Activated T-cell treated with anti-CD3 and anti-CD28 coated beads, Interleukin-2, amount 50 U/mL, for 24 hours (primary cell): Measurements from ENCODE around the gene SMARCB1.

Experiments
- DNase-seq: peaks from one replicate; pipeline ENCODE4 v3.0.0-alpha.2; 2020
- H3K27ac Mint-ChIP-seq: 2 replicates; pipeline ENCODE4 v1.8.0; 2020; ENCODE audit warnings: mild to moderate bottlenecking, mixed read lengths
- H3K27me3 Mint-ChIP-seq: 2 replicates; pipeline ENCODE4 v1.8.0; 2020; ENCODE audit warnings: mixed read lengths
- H3K36me3 Mint-ChIP-seq: 2 replicates; pipeline ENCODE4 v1.8.0; 2020; ENCODE audit warnings: low read depth, mixed read lengths
- H3K4me1 Mint-ChIP-seq: 2 replicates; pipeline ENCODE4 v1.8.0; 2020; ENCODE audit warnings: low read depth, mixed read lengths
- H3K4me3 Mint-ChIP-seq: 2 replicates; pipeline ENCODE4 v1.8.0; 2020; ENCODE audit warnings: mild to moderate bottlenecking, moderate library complexity, mixed read lengths
- H3K9me3 Mint-ChIP-seq: 2 replicates; pipeline ENCODE4 v1.8.0; 2020; ENCODE audit warnings: mixed read lengths

SMARCB1 gene

DNA sequence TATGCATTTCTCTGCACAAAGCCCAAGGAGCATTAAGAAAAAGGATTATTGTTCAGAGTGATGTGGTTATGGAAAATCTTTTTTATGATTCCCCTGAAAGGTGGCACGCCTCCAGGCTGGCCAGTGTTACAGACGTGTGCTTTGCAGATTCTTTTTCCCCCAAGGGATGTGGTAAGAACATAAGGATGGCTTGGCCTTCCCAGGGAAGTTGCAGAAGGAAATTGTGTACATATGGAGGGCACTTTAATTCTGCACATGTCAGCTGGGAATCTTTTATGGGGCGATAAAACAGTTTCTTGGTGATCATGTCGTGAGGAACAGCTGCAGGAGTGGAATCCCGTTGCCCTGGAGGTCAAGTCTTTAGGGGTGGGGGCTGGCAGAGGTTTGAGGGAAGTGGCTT, 9.7 kb downstream of the SMARCB1 start:
- no peak for DNase-seq
- Mint-ChIP-seq H3K4me3 (no peak overlapping the region), H3K4me1 (peaks cover 11% of the 10 kb centered on the region), H3K36me3 (peaks cover 86% of the 10 kb centered on the region), H3K9me3 (no peaks in the 10 kb centered on the region), H3K27me3 (no peaks in the 10 kb centered on the region), H3K27ac (no peak overlapping the region)

DNA sequence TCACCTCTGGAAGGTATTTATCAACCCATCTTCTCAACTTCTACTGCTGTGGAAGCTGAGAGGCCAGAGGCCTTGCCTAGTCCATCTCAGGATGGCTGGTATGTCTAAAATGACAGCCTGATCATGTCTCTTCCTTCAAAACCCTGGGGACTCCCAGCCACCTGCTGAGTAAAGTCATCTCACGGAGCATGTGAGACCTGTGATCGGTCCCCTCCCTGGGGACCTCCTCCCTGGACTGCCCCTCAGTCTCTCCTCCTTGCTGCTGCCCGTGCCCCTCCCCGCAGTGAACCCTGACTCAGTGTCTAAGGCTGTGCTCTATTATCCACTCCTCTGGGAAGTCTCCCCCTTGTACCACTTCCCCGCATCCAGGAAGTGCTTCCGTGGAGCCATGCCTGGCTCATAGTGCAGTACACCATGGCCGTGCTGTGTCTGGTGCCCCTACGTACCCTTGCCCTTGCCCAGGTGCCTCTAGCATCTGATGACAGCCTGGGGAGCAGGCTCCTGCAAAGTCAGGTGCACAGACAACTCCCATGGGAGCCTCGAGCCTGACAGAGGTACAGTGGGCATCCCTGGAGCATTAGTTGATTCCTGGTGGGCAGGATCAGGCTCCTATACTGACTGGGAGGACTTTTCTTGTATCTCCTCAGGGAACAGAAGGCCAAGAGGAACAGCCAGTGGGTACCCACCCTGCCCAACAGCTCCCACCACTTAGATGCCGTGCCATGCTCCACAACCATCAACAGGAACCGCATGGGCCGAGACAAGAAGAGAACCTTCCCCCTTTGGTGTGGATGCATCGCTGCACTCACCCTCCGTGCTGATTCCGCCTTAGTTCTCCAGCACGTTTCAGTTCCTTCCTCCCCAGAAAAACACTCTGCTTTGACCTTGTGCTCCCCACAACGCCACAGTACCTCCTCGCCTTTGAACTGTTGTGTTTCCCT, 13.8 kb downstream of the SMARCB1 start:
- Mint-ChIP-seq H3K4me3 (no peak overlapping the region), H3K36me3 (peaks cover 89% of the 10 kb centered on the region), H3K9me3 (no peaks in the 10 kb centered on the region), H3K27ac (no peak overlapping the region), H3K27me3 (no peaks in the 10 kb centered on the region), H3K4me1 (no peaks in the 10 kb centered on the region)
- no peak for DNase-seq

DNA sequence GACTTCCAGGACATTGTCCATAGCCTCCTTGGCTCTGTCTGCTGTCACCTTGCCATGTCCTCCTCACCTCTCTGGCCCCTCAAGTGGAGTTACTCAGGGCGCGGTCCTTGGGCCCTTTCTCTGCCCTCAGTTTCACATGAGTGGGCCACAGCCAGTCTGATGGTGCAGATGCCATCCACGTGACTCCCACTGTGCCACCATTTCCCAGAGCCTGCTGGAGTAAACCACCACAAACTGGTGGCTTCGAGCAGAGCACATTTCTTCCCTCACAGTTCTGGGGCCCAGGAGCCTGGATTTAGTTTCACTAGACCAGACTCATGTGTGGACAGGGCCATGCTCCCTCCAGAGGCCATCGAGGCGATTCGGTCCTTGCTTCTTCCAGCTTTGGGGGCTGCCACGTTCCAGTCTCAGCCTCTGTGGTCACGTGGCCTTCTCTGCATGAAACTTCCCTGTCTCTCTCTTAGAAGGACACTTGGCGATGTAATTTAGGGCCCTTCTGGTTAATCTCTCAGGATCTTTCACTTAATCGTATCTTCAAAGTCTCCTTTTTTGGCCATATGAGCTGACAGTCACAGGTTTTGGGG, 14.6 kb downstream of the SMARCB1 start:
- Mint-ChIP-seq H3K4me3 (no peak overlapping the region), H3K27me3 (no peaks in the 10 kb centered on the region), H3K4me1 (no peaks in the 10 kb centered on the region), H3K27ac (no peak overlapping the region), H3K9me3 (no peaks in the 10 kb centered on the region), H3K36me3 (peaks cover 89% of the 10 kb centered on the region)
- no peak for DNase-seq

GRCh38 chr22:23801886-23802377, 15.2 kb downstream of the SMARCB1 start:
- Mint-ChIP-seq H3K27ac (no peak overlapping the region), H3K9me3 (no peaks in the 10 kb centered on the region), H3K36me3 (peaks cover 91% of the 10 kb centered on the region), H3K4me3 (no peak overlapping the region), H3K27me3 (no peaks in the 10 kb centered on the region), H3K4me1 (no peaks in the 10 kb centered on the region)
- DNase-seq, result no peak

DNA sequence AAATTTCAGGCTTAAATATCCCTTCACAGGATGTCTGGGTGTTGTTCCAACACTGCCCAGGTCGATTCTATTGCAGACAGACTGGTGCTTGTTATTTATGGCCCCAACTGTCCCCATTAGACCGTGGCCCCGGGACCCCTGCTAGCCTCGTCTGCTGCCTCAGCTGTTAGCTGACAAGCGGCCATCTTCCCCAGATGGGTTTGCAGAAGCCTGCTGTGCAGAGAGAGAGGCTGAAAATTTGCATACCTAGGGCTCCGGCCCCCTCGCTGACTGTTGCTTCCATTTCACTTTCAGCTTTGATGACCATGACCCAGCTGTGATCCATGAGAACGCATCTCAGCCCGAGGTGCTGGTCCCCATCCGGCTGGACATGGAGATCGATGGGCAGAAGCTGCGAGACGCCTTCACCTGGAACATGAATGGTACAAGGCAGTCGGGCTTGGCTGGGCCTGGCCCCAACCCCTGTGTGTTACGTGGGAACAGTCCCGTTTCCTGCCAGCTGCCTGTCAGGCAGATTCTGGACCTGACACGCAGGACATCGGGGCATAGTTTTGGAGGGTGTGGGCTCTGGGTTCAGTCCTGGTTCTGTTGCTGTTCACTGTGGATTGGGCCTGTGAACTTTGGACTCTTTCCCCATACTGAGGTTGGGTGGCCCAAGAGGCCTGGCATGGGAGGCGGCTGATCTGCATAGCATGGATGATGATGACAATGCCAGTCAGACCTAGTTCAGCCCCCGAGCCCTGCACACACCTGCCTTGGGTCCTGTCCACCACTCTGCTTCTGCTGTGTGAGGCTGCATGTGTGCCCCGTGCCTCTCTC, 16.4 kb downstream of the SMARCB1 start:
- Mint-ChIP-seq H3K36me3 (peaks cover 90% of the 10 kb centered on the region), H3K4me3 (no peak overlapping the region), H3K4me1 (no peaks in the 10 kb centered on the region), H3K9me3 (no peaks in the 10 kb centered on the region), H3K27me3 (no peaks in the 10 kb centered on the region), H3K27ac (no peak overlapping the region)
- DNase-seq, result no peak

DNA sequence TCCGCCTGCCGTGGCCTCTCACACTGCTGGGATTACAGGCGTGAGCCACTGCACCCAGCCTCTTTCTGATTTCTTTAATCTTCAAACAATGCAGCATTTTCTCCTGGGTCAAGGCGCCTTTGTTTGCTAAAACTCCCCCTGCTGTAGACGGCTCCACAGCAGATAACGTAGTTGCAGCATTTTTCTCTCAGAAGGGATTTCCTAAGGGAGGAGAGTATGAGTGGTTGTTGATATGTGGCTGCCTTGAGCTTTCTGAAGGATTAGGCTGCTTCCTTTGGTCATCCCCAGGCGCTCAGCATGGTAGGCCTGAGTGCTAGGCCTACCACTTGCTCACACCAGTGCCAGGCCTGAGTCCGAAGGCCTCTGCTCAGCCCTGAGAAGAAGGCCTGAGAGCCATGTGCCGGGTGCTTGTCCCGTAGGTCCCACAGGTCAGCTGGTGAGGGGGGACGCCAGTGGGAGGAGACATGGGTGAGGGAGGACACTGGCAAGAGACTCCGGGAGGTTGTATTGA, 18.1 kb downstream of the SMARCB1 start:
- Mint-ChIP-seq H3K4me1 (no peaks in the 10 kb centered on the region), H3K27ac (no peak overlapping the region), H3K4me3 (no peak overlapping the region), H3K27me3 (no peaks in the 10 kb centered on the region), H3K9me3 (no peaks in the 10 kb centered on the region), H3K36me3 (peaks cover 84% of the 10 kb centered on the region)
- DNase-seq, result no peak

- Mint-ChIP-seq H3K27me3 (no peaks in the 10 kb centered on the region), H3K27ac (peak overlapping the region; percentile 41), H3K4me3 (no peak overlapping the region), H3K36me3 (peaks cover 81% of the 10 kb centered on the region), H3K4me1 (no peaks in the 10 kb centered on the region), H3K9me3 (no peaks in the 10 kb centered on the region)
- DNase-seq, result no peak
Observed at GRCh38 chr22:23806837-23807236, 20.1 kb downstream of the SMARCB1 start.

DNA sequence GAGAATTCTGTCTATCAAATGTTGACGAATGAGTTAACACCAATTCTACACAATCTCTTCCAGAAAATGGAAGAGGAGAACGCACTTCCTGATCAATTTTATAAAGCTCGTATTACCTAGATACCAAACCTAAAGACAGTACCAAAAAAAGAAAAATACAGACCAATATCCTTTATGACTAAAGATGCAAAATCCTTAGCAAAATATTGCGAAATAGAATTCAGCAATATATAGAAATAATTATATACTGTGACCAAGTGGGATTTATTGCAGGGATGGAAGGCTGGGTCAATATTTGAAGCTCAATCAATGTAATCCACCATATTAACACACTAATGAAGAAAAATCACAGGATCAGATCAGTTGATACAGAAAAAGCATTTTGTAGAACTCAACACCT, 25.6 kb downstream of the SMARCB1 start:
- peaks cover 72% of the 10 kb centered on the region for H3K36me3 Mint-ChIP-seq
- no peak for DNase-seq
- no peaks in the 10 kb centered on the region for H3K27me3 Mint-ChIP-seq
- H3K9me3 Mint-ChIP-seq, result no peaks in the 10 kb centered on the region
- H3K4me1 Mint-ChIP-seq, result no peaks in the 10 kb centered on the region
- no peak overlapping the region for H3K4me3 Mint-ChIP-seq
- no peak overlapping the region for H3K27ac Mint-ChIP-seq

DNA sequence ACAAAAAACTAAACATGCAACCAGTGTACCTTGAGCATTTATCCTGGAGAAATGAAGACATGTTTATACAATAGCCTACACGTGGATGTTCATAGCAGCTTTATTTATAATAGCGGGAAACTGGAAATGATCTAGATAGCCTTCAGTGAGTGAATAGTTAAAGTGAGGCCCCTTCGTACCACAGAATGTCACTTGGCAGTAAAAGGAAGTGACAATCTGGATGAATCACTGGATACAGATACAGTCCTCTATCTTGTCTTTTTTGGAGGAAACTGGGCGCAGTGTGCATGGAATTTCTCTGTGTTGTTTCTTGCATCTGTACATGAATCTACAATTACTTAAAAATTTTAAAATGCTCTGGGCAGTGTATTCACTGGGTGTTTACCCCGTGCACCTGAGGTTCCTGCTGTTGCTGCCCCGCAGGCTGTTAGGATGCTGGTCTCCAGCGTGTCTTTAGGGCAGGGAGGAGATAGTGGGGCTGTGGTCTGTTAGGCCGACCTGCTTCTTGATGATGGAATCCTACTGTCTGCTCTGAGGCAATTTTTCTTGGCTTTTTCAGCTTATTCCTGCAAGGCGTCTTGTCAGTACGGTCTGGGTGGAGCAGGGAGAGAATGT, 28.9 kb downstream of the SMARCB1 start:
- H3K36me3 Mint-ChIP-seq, result peaks cover 91% of the 10 kb centered on the region
- DNase-seq, result no peak
- H3K27ac Mint-ChIP-seq, result no peak overlapping the region
- H3K4me1 Mint-ChIP-seq, result peaks cover 3% of the 10 kb centered on the region
- no peaks in the 10 kb centered on the region for H3K27me3 Mint-ChIP-seq
- no peak overlapping the region for H3K4me3 Mint-ChIP-seq
- no peaks in the 10 kb centered on the region for H3K9me3 Mint-ChIP-seq

DNA sequence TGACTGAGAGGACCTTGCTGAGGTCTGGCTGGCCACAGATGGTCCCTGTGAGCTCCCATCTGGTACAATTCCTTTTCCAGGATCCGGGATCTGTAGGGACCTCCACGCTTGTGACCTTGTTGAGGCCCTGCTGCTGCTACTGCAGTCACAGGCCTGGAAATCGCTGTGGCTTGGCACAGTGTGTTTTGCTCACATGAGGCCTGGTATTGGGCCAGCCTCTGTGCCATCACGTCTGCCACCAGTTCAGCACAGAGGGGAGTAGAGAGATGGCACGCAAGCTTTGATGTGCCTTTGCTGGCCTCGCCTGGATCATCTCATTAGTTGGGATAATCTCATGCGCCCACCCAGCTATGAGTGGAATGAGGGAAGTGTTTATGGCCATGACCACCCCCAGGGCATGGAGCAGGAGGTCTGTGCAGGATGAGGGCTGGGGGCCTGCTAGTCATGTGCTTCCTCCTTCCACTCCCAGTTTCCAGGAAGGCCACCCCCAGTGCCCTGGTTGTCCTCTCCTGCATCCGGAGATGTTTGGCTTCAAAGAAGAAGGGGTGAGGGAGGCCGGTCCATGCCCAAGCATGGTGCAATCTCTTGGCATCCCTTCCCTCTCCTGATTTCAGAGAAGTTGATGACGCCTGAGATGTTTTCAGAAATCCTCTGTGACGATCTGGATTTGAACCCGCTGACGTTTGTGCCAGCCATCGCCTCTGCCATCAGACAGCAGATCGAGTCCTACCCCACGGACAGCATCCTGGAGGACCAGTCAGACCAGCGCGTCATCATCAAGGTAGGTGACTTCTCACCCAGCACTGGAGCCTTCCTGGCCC, 29.6 kb downstream of the SMARCB1 start:
- Mint-ChIP-seq H3K27ac (no peak overlapping the region), H3K9me3 (no peaks in the 10 kb centered on the region), H3K27me3 (no peaks in the 10 kb centered on the region), H3K36me3 (peaks cover 91% of the 10 kb centered on the region), H3K4me3 (no peak overlapping the region), H3K4me1 (peaks cover 6% of the 10 kb centered on the region)
- DNase-seq, result no peak

DNA sequence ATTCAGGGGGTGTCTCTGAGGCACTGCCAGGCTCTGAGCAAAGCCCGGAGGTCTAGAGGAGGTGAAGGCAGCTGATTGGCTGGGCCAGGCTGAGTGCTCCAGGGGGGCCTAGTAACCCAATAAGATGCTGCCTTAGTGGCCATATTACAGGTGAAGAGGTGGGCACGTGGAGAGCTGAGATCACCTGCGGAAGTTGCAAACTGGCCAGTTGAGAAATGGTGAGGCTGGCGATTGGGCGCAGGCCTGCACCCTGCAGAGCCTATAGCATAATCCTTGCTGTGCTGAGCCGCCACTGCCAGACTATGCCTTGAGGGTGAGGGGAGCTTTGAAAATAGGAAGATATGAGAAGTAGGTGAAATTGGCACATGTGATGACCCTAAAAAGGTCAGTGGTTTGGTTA, 30.4 kb downstream of the SMARCB1 start:
- Mint-ChIP-seq H3K27ac (no peak overlapping the region), H3K9me3 (no peaks in the 10 kb centered on the region), H3K4me3 (no peak overlapping the region), H3K4me1 (peaks cover 6% of the 10 kb centered on the region), H3K36me3 (peaks cover 92% of the 10 kb centered on the region), H3K27me3 (no peaks in the 10 kb centered on the region)
- no peak for DNase-seq

DNA sequence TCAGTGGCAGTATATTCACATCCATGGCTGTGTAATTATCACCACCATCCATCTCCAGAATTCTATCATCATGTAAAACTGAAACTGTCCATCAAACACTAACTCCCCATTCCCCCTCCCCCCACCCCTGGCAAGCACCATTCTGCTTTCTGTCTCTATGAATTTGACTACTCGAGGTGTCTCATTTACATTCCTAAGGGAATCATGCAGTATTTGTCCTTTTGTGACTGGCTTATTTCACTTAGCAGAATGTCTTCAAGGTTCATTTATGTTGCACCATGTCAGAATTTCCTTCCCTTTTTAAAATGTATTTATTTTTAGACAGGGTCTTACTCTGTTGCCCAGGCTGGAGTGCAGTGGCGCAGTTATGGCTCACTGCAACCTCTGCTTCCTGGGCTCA, 31.8 kb downstream of the SMARCB1 start:
- no peak for DNase-seq
- H3K36me3 Mint-ChIP-seq, result peaks cover 94% of the 10 kb centered on the region
- H3K4me1 Mint-ChIP-seq, result peaks cover 6% of the 10 kb centered on the region
- no peaks in the 10 kb centered on the region for H3K9me3 Mint-ChIP-seq
- no peak overlapping the region for H3K4me3 Mint-ChIP-seq
- H3K27ac Mint-ChIP-seq, result no peak overlapping the region
- H3K27me3 Mint-ChIP-seq, result no peaks in the 10 kb centered on the region

DNA sequence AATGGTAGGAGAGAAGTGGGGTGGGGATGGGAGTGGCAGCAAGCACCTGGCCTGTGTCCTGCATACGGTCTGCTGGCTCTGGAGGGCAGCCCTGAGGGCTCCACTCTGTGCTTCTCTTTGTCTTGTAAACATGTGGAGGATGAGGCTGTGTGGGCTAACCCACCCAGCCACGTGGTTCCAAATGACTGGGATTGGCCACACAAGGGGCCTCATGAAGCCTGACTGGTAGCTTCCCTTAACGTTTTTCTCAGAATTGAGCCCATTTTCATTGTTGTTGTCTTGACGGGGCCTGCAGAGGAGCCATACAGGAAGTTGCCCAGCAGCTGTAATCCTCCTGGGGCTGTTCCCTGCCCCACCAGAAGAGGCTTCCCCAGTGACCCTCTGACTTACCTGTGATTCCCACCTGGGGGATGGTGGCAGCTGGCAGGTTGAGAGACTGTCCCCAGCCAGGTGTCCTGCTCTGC, 34.0 kb downstream of the SMARCB1 start:
- Mint-ChIP-seq H3K9me3 (no peaks in the 10 kb centered on the region), H3K4me1 (peaks cover 6% of the 10 kb centered on the region), H3K27ac (peak overlapping the region; percentile 41), H3K36me3 (peaks cover 97% of the 10 kb centered on the region), H3K27me3 (no peaks in the 10 kb centered on the region), H3K4me3 (no peak overlapping the region)
- no peak for DNase-seq
